Neural progenitor cell (in vitro differentiated cells): ENCODE data around the gene FGF2. TPM values are rescaled to one million over a fixed set of nuclear protein-coding genes. Genes with fewer than 3 reads are reported as not detected.
A peak's percentile ranks its signal among the peaks of the same experiment; 100 is the strongest.
"Not testable (repeated sequence)": the region's sequence is repeated elsewhere in the genome, so short reads cannot be mapped to it uniquely, and the experiment has no call there.

Source experiments
- DNase-seq: peaks from one replicate; pipeline ENCODE4 v3.0.0-alpha.2; 2016; ENCODE audit warnings: low spot score
- H2AFZ ChIP-seq: fragments of 200-600 bp; sonication (generic); replicated peaks from 2 replicates; pipeline ENCODE4 v1.6.1; 2016; ENCODE audit warnings: antibody characterized with exemption
- H3F3A ChIP-seq: fragments of 200-600 bp; sonication (generic); 2 replicates; pipeline ENCODE4 v1.6.1; 2016; ENCODE audit warnings: antibody characterized with exemption, low read depth
- H3K27ac ChIP-seq: fragments of 200-600 bp; sonication (generic); 2 replicates; pipeline ENCODE4 v1.5.1; 2016; ENCODE audit warnings: mild to moderate bottlenecking
- H3K27me3 ChIP-seq: fragments of 200-600 bp; sonication (generic); 2 replicates; pipeline ENCODE4 v1.6.1; 2016; ENCODE audit warnings: mild to moderate bottlenecking, moderate library complexity
- H3K36me3 ChIP-seq: fragments of 200-600 bp; sonication (generic); 2 replicates; pipeline ENCODE4 v1.5.1; 2016
- H3K4me1 ChIP-seq: fragments of 200-600 bp; sonication (generic); 2 replicates; pipeline ENCODE4 v1.6.1; 2016; ENCODE audit warnings: mixed run types
- H3K4me2 ChIP-seq: fragments of 200-600 bp; sonication (generic); 2 replicates; pipeline ENCODE4 v1.6.1; 2016
- H3K4me3 ChIP-seq: fragments of 200-600 bp; sonication (generic); 2 replicates; pipeline ENCODE4 v1.5.1; 2016
- H3K79me2 ChIP-seq: fragments of 200-600 bp; sonication (generic); 2 replicates; pipeline ENCODE4 v1.6.1; 2016; ENCODE audit warnings: low read depth
- H3K9ac ChIP-seq: fragments of 200-600 bp; sonication (generic); 2 replicates; pipeline ENCODE4 v1.6.1; 2016
- H3K9me3 ChIP-seq: fragments of 200-600 bp; sonication (generic); 2 replicates; pipeline ENCODE4 v1.5.1; 2016; ENCODE audit warnings: low read depth
- H4K20me1 ChIP-seq: fragments of 200-600 bp; sonication (generic); 2 replicates; pipeline ENCODE4 v1.6.1; 2016; ENCODE audit warnings: low read depth
- H3K27ac Mint-ChIP-seq: 3 replicates; pipeline ENCODE4 v1.8.0; 2021; ENCODE audit warnings: mixed read lengths
- H3K27me3 Mint-ChIP-seq: 2 replicates; pipeline ENCODE4 v1.8.0; 2022; ENCODE audit warnings: low read depth, mild to moderate bottlenecking, inconsistent platforms, moderate library complexity, mixed read lengths; ENCODE audit not compliant: insufficient read depth
- H3K36me3 Mint-ChIP-seq: 3 replicates; pipeline ENCODE4 v1.8.0; 2021; ENCODE audit warnings: mixed read lengths
- H3K4me1 Mint-ChIP-seq: 3 replicates; pipeline ENCODE4 v1.8.0; 2021; ENCODE audit warnings: mixed read lengths
- H3K4me3 Mint-ChIP-seq: 3 replicates; pipeline ENCODE4 v1.8.0; 2021; ENCODE audit warnings: mild to moderate bottlenecking, moderate library complexity, mixed read lengths
- H3K9me3 Mint-ChIP-seq: 3 replicates; pipeline ENCODE4 v1.8.0; 2020; ENCODE audit warnings: mixed read lengths
- EZH2 ChIP-seq: fragments of 200-600 bp; sonication (generic); IDR thresholded peaks from 2 replicates; pipeline ENCODE4 v1.6.1; 2017; ENCODE audit warnings: antibody characterized with exemption, mild to moderate bottlenecking, moderate library complexity
- EZH2phosphoT487 ChIP-seq: fragments of 200-600 bp; sonication (generic); IDR thresholded peaks from 2 replicates; pipeline ENCODE4 v1.6.1; 2017; ENCODE audit warnings: antibody characterized with exemption
- total RNA-seq: library from RNA; depleted of rRNA; stranded (reverse); fragments of >200 nt; gene quantifications from 2 replicates; pipeline ENCODE4 v1.2.3, GENCODE V29; 2015; ENCODE audit warnings: low replicate concordance
- TF ChIP-seq, protein P1 (sequence below): fragments of 200-600 bp; sonication (generic); IDR thresholded peaks from 2 replicates; pipeline ENCODE4 v1.5.1; 2017; ENCODE audit warnings: antibody characterized with exemption, mild to moderate bottlenecking

FGF2 gene
- total RNA-seq, 1 donor from 2014 or later = 43.8 TPM

DNA sequence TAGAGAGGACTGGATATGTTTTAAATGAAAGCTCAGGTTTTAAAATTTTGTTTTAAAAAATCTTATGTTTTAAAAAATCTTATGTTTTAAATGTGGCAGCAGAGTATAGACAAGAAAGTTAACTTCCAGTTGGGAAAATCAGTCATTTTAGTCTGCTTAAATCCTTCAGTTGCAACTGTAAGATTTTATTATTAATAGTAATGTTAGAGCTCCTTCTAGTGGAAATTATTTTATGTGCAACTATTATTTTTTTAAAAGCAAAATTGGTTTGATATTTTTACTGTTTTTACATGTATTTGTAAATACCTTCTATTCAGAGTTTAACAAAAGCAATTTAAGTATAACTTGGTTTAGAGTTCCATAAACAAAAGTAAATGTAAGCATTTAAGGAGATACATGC lies 104.2 kb downstream of the FGF2 start:
- DNase-seq = no peak
- H3K27me3 ChIP-seq = no peaks in the 10 kb centered on the region
- no peaks in the 10 kb centered on the region for H3K9me3 ChIP-seq
- Mint-ChIP-seq H3K36me3 (peaks cover 5% of the 10 kb centered on the region), H3K4me3 (no peak overlapping the region), H3K27me3 (no peaks in the 10 kb centered on the region), H3K4me1 (no peaks in the 10 kb centered on the region), H3K9me3 (no peaks in the 10 kb centered on the region), H3K27ac (no peak overlapping the region)
- peaks cover 18% of the 10 kb centered on the region for H3K79me2 ChIP-seq
- H3F3A ChIP-seq = no peaks in the 10 kb centered on the region
- no peaks in the 10 kb centered on the region for H3K4me1 ChIP-seq
- peaks cover 34% of the 10 kb centered on the region for H3K36me3 ChIP-seq
- H3K4me3 ChIP-seq = no peak overlapping the region
- TF ChIP-seq, protein P1, sequence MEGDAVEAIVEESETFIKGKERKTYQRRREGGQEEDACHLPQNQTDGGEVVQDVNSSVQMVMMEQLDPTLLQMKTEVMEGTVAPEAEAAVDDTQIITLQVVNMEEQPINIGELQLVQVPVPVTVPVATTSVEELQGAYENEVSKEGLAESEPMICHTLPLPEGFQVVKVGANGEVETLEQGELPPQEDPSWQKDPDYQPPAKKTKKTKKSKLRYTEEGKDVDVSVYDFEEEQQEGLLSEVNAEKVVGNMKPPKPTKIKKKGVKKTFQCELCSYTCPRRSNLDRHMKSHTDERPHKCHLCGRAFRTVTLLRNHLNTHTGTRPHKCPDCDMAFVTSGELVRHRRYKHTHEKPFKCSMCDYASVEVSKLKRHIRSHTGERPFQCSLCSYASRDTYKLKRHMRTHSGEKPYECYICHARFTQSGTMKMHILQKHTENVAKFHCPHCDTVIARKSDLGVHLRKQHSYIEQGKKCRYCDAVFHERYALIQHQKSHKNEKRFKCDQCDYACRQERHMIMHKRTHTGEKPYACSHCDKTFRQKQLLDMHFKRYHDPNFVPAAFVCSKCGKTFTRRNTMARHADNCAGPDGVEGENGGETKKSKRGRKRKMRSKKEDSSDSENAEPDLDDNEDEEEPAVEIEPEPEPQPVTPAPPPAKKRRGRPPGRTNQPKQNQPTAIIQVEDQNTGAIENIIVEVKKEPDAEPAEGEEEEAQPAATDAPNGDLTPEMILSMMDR = peak; percentile 59
- no peak for TF ChIP-seq EZH2
- no peak overlapping the region for H3K27ac ChIP-seq
- H3K4me2 ChIP-seq = no peak overlapping the region
- no peaks in the 10 kb centered on the region for H4K20me1 ChIP-seq
- no peak overlapping the region for H2AFZ ChIP-seq
- no peak overlapping the region for H3K9ac ChIP-seq

DNA sequence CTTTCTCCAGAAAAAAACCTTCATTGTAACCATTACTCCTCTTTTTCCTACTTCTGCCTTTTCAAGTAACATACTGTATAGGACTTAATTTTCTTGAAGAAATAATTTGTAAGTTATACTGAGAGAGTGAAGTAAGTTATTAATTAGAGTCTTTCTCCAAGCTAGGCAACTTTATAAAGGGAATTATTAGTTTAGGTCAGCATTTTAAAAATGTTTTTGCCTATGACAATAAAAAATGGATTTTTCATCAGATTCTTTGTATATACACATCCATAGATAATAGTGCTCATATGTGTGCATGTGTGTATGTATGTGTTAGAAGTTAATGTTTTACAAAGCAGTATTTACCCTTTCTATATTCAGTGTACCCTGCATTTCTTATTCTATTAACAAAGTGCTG lies 106.1 kb downstream of the FGF2 start:
- no peak for TF ChIP-seq EZH2phosphoT487
- TF ChIP-seq, protein P1 = no peak
- no peak for TF ChIP-seq EZH2
- H3K9me3 ChIP-seq = no peaks in the 10 kb centered on the region
- no peak for DNase-seq
- H3K36me3 ChIP-seq = peaks cover 43% of the 10 kb centered on the region
- no peaks in the 10 kb centered on the region for H3K79me2 ChIP-seq
- Mint-ChIP-seq H3K27me3 (no peaks in the 10 kb centered on the region), H3K4me1 (no peaks in the 10 kb centered on the region), H3K27ac (peak overlapping the region; percentile 4), H3K9me3 (no peaks in the 10 kb centered on the region), H3K4me3 (no peak overlapping the region), H3K36me3 (peaks cover 9% of the 10 kb centered on the region)
- no peak overlapping the region for H3K4me2 ChIP-seq
- no peak overlapping the region for H2AFZ ChIP-seq
- H3K27me3 ChIP-seq = no peaks in the 10 kb centered on the region
- H3K27ac ChIP-seq = no peak overlapping the region
- H3F3A ChIP-seq = no peaks in the 10 kb centered on the region
- H3K9ac ChIP-seq = no peak overlapping the region
- no peaks in the 10 kb centered on the region for H4K20me1 ChIP-seq
- no peak overlapping the region for H3K4me3 ChIP-seq
- no peaks in the 10 kb centered on the region for H3K4me1 ChIP-seq

DNA sequence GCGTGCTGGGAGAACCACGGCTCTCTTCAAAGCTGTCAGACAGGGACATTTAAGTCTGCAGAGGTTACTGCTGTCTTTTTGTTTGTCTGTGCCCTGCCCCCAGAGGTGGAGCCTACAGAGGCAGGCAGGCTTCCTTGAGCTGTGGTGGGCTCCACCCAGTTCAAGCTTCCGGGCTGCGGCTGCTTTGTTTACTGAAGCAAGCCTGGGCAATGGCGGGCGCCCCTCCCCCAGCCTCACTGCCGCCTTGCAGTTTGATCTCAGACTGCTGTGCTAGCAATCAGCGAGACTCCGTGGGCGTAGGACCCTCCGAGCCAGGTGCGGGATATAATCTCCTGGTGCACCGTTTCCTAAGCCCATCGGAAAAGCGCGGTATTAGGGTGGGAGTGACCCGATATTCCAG lies 118.5 kb downstream of the FGF2 start:
- not testable (repeated sequence) for H2AFZ ChIP-seq, H3K4me2 ChIP-seq, H4K20me1 ChIP-seq, H3K27ac Mint-ChIP-seq, H3K9ac ChIP-seq, H3K27ac ChIP-seq, H3K4me1 Mint-ChIP-seq, H3F3A ChIP-seq, H3K4me3 Mint-ChIP-seq, H3K9me3 ChIP-seq, H3K27me3 ChIP-seq, DNase-seq, H3K27me3 Mint-ChIP-seq, H3K4me3 ChIP-seq, H3K4me1 ChIP-seq, H3K79me2 ChIP-seq
- H3K36me3 ChIP-seq = peaks cover 12% of the 10 kb centered on the region
- peaks cover 32% of the 10 kb centered on the region for H3K36me3 Mint-ChIP-seq
- peaks cover 10% of the 10 kb centered on the region for H3K9me3 Mint-ChIP-seq

DNA sequence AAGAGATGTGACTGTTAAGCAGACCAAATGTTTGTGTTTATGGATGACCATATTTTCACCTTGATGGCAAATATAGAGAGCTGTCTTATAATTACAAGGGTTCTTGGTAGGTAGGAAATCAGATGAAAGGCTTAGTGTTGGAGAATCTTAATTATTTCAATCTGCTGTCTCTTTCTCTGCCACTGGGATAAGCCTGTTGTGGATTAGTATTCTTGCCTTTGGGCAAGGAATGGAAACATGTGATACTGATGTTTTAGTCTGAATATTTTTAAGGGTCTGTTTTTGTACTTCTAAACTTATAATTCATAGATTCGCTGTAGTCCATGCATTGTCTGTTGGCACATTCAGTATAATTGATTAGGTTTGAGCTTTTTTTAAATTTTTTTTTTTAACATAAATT lies 119.5 kb downstream of the FGF2 start:
- H3K4me3 Mint-ChIP-seq = no peak overlapping the region
- Histone ChIP-seq H3K36me3 (peaks cover 12% of the 10 kb centered on the region), H3K4me2 (no peak overlapping the region), H3K27me3 (no peaks in the 10 kb centered on the region), H3K4me3 (no peak overlapping the region), H3K27ac (no peak overlapping the region), H4K20me1 (no peaks in the 10 kb centered on the region), H3K4me1 (no peaks in the 10 kb centered on the region), H3K9me3 (no peaks in the 10 kb centered on the region), H3F3A (no peaks in the 10 kb centered on the region), H3K79me2 (no peaks in the 10 kb centered on the region), H3K9ac (no peak overlapping the region), H2AFZ (no peak overlapping the region)
- no peak for DNase-seq
- H3K4me1 Mint-ChIP-seq = no peaks in the 10 kb centered on the region
- TF ChIP-seq, protein P1 = no peak
- TF ChIP-seq EZH2phosphoT487 = no peak
- no peak for TF ChIP-seq EZH2
- H3K36me3 Mint-ChIP-seq = peaks cover 36% of the 10 kb centered on the region
- no peak overlapping the region for H3K27ac Mint-ChIP-seq
- peaks cover 10% of the 10 kb centered on the region for H3K9me3 Mint-ChIP-seq
- H3K27me3 Mint-ChIP-seq = peaks cover 3% of the 10 kb centered on the region

Other genes starting within 250 kb of the FGF2 start
- not detected in 2 replicates for gene IL21, start 205.8 kb upstream of the FGF2 start, total RNA-seq
- 5.9 and 7.7 TPM in 2 replicates for gene BBS12, start 94.1 kb upstream of the FGF2 start, total RNA-seq
- gene NUDT6, start 95.8 kb downstream of the FGF2 start, total RNA-seq = 20.9 and 21.1 TPM in 2 replicates